Measurements from ENCODE around the gene RGS6.

GRCh38 chr14:72173038-72173720 lies 240.9 kb downstream of the RGS6 start:
- no peak for TF ChIP-seq GATA3 (IDR thresholded peaks at IDR 0.05; ENCODE audit: low read depth, low read length)
- TF ChIP-seq GATA2 (IDR thresholded peaks at IDR 0.05; ENCODE audit: low read depth, low read length): no peak
